CD8-positive, alpha-beta memory T cell (primary cell): ENCODE measurements around the gene ZBTB34. TPM values are rescaled to one million over a fixed set of nuclear protein-coding genes. Genes with fewer than 3 reads are reported as not detected.

Source experiments
- CTCF ChIA-PET: fragments of 350-600 bp; sonication (Branson Sonifier 250); formaldehyde crosslinking; loops from one replicate; lab custom pipeline; 2021; ENCODE audit warnings: antibody characterized with exemption; lab: Charles Lee
- POLR2A ChIA-PET: fragments of 350-600 bp; sonication (Branson Sonifier 250); formaldehyde crosslinking; loops from one replicate; lab custom pipeline; 2021; ENCODE audit warnings: antibody characterized with exemption; lab: Charles Lee
- DNase-seq, 5 donors: peaks; one replicate each; pipeline versions ENCODE4 v3.0.0 to v3.0.0-alpha.2; 2020 to 2022; ENCODE audit warnings: mixed read lengths in 1 of 5
- H3K27ac ChIP-seq: one replicate; pipeline ENCODE4 v1.7.0; 2013; ENCODE audit warnings: low read depth, mild to moderate bottlenecking, low read length, moderate library complexity
- H3K27me3 ChIP-seq: 2 replicates; pipeline ENCODE4 v1.7.0; 2013; ENCODE audit warnings: low read length, mild to moderate bottlenecking; ENCODE audit not compliant: insufficient read depth, poor library complexity, severe bottlenecking
- H3K36me3 ChIP-seq: 2 replicates; pipeline ENCODE4 v1.7.0; 2013; ENCODE audit warnings: mild to moderate bottlenecking, low read length, moderate library complexity; ENCODE audit not compliant: insufficient read depth
- H3K4me1 ChIP-seq: 2 replicates; pipeline ENCODE4 v1.7.0; 2013; ENCODE audit warnings: mild to moderate bottlenecking, low read length, moderate library complexity; ENCODE audit not compliant: insufficient read depth
- H3K4me3 ChIP-seq: 2 replicates; pipeline ENCODE4 v1.7.0; 2013; ENCODE audit warnings: mild to moderate bottlenecking, low read length
- H3K9me3 ChIP-seq: 2 replicates; pipeline ENCODE4 v1.7.0; 2013; ENCODE audit warnings: mild to moderate bottlenecking, low read length
- H3K27ac Mint-ChIP-seq, 8 donors: one replicate each; pipeline ENCODE4 v1.8.0; 2020 to 2021; ENCODE audit warnings: mixed read lengths in 8 of 8, mild to moderate bottlenecking in 6 of 8, inconsistent platforms in 3 of 8, moderate library complexity in 3 of 8
- H3K27me3 Mint-ChIP-seq, 2 donors: one replicate each; pipeline ENCODE4 v1.8.0; 2020 to 2021; ENCODE audit warnings: mixed read lengths in 2 of 2, mild to moderate bottlenecking in 1 of 2, moderate library complexity in 1 of 2
- H3K36me3 Mint-ChIP-seq, 3 donors: one replicate each; pipeline ENCODE4 v1.8.0; 2020 to 2021; ENCODE audit warnings: mixed read lengths in 3 of 3, inconsistent platforms in 1 of 3, mild to moderate bottlenecking in 1 of 3
- H3K4me1 Mint-ChIP-seq, 3 donors: one replicate each; pipeline ENCODE4 v1.8.0; 2020 to 2021; ENCODE audit warnings: mixed read lengths in 3 of 3, inconsistent platforms in 1 of 3, mild to moderate bottlenecking in 1 of 3
- H3K4me3 Mint-ChIP-seq, 7 donors: one replicate each; pipeline ENCODE4 v1.8.0; 2020 to 2021; ENCODE audit warnings: mixed read lengths in 7 of 7, mild to moderate bottlenecking in 6 of 7, moderate library complexity in 4 of 7, inconsistent platforms in 2 of 7
- H3K9me3 Mint-ChIP-seq, 5 donors: one replicate each; pipeline ENCODE4 v1.8.0; 2020 to 2022; ENCODE audit warnings: mixed read lengths in 5 of 5, mild to moderate bottlenecking in 3 of 5, moderate library complexity in 2 of 5, inconsistent platforms in 1 of 5
- polyA plus RNA-seq: library from polyadenylated mRNA; unstranded; fragments of 300-500 nt; fragmentation: Illumina TruSeq; gene quantifications from one replicate; pipeline ENCODE4 v1.2.3, GENCODE V29; 2021
- total RNA-seq, 2 experiments: library from RNA; stranded (reverse); gene quantifications; one replicate each; pipeline ENCODE4 v1.2.3, GENCODE V29; 2021

Gene ZBTB34
- total and polyA plus RNA-seq, 3 experiments from 2014 or later, result 1.3 to 7.0 (median 6.8) TPM

DNA sequence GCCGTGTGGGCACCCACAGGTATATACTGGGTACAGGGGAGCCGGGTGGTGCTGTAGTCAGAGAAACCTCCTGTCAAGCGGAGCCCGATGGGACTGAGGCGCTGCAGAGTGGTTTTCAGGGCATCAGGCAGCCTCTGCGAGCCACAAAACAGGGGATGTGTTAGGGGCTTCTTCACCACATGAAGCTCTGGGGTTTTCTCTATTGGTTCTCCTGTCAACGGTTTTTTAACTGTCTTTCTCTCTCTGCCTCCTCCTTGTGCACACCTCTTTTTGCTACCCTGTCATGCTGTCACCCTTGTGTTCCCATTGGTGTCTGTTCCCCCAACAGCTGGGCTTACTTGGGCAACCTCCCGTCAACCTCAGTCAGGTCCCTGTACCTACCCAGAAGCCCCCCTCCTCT lies 74.0 kb downstream of the ZBTB34 start:
- Histone ChIP-seq H3K4me3 (no peak overlapping the region), H3K9me3 (no peaks in the 10 kb centered on the region), H3K36me3 (no peaks in the 10 kb centered on the region), H3K27ac (no peak overlapping the region), H3K27me3 (no peaks in the 10 kb centered on the region), H3K4me1 (no peaks in the 10 kb centered on the region)
- POLR2A ChIA-PET, result interaction anchor here (0.6 kb wide), 1 partner anchor 10 kb away, joined by 3 read pairs; no protein-coding TSS in a partner anchor
- Mint-ChIP-seq H3K4me3 (no peak overlapping the region), H3K27ac (no peak overlapping the region), H3K27me3 (peaks cover 0 to 3% of the 10 kb centered on the region in 2 donors), H3K4me1 (no peaks in the 10 kb centered on the region), H3K36me3 (peaks cover 0 to 4% (median 2%) of the 10 kb centered on the region in 3 donors), H3K9me3 (peaks cover 0 to 5% (median 0%) of the 10 kb centered on the region in 5 donors)
- CTCF ChIA-PET, result no interaction called here
- DNase-seq, result no peak

Other genes with a start within 250 kb of the ZBTB34 start
- not detected for gene LMX1B, start 246.7 kb upstream of the ZBTB34 start, total RNA-seq
- gene LMX1B, start 246.7 kb upstream of the ZBTB34 start, polyA plus RNA-seq, result not detected
- 10 to 100 TPM; 21.8 to 22.8 TPM for gene ZBTB43, start 55.6 kb upstream of the ZBTB34 start, total RNA-seq
- 14.6 TPM for gene ZBTB43, start 55.6 kb upstream of the ZBTB34 start, polyA plus RNA-seq
- gene RALGPS1, start 54.1 kb downstream of the ZBTB34 start, total RNA-seq, result 1 to 10 TPM; 1.6 to 2.4 TPM
- 3.2 TPM for gene RALGPS1, start 54.1 kb downstream of the ZBTB34 start, polyA plus RNA-seq